Measurements from ENCODE around the gene IRGQ.

GRCh38 chr19:43592800-43593350, 3.1 kb downstream of the IRGQ start:
- TF ChIP-seq EZH2 (IDR thresholded peaks at IDR 0.05; ENCODE audit: low read depth): no peak
- no peak for TF ChIP-seq CTCF (conservative IDR thresholded peaks at IDR 0.05)

Data from PC-9 (cell line).